GM12872 (cell line): Measurements from ENCODE around the gene ACOX3.

ENCODE experiments used
- TF ChIP-seq, protein P1 (sequence below): IDR thresholded peaks from 3 replicates; pipeline ENCODE4 v1.5.1; 2011; ENCODE audit warnings: low read depth, mild to moderate bottlenecking, low read length, moderate library complexity; ENCODE audit not compliant: insufficient read depth

ACOX3 gene

GRCh38 chr4:8328456-8328855 lies 112.1 kb downstream of the ACOX3 start:
- TF ChIP-seq, protein P1, sequence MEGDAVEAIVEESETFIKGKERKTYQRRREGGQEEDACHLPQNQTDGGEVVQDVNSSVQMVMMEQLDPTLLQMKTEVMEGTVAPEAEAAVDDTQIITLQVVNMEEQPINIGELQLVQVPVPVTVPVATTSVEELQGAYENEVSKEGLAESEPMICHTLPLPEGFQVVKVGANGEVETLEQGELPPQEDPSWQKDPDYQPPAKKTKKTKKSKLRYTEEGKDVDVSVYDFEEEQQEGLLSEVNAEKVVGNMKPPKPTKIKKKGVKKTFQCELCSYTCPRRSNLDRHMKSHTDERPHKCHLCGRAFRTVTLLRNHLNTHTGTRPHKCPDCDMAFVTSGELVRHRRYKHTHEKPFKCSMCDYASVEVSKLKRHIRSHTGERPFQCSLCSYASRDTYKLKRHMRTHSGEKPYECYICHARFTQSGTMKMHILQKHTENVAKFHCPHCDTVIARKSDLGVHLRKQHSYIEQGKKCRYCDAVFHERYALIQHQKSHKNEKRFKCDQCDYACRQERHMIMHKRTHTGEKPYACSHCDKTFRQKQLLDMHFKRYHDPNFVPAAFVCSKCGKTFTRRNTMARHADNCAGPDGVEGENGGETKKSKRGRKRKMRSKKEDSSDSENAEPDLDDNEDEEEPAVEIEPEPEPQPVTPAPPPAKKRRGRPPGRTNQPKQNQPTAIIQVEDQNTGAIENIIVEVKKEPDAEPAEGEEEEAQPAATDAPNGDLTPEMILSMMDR, result no peak

- TF ChIP-seq, protein P1, result no peak
These were observed 114.3 kb downstream of the ACOX3 start for GRCh38 chr4:8326206-8326605.

DNA sequence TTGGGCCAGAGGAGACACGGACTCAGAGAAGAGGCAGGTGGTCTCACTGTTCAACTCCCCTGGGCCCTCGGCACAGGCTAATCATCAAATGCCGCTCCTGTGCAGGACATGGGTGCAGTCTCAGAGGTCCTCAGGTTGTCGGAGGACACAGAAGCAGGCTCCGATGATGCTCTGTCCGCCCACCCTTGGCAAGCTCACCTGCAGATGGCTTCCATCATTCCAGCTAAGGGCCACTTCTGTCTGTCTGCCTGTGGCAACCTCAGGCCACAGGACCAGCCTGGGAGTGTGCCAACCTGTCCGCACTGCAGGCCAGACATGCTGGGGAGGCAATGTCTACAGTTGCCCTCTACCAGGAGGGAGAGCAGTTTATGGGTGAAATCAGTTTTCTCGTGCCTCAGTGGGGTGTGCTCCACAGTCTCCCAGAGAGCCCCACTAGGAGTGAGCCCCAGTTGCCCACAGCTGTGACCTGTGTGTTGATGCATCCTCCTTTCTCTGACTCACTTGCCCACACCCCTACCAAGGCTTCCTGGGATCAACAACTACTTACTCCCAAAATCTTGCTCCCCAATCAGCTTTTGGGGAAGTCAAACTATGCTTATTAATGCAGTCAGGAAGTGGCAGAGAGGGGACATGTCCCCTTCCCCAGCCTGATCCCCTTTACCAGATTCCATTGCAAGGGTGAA lies 115.1 kb downstream of the ACOX3 start:
- TF ChIP-seq, protein P1, result no peak

- TF ChIP-seq, protein P1, result no peak
These were observed 115.8 kb downstream of the ACOX3 start for GRCh38 chr4:8324640-8325239.

- TF ChIP-seq, protein P1, result no peak
These were observed 116.5 kb downstream of the ACOX3 start for GRCh38 chr4:8323947-8324555.

- TF ChIP-seq, protein P1, result no peak
These were observed 117.5 kb downstream of the ACOX3 start for GRCh38 chr4:8322794-8323704.

DNA sequence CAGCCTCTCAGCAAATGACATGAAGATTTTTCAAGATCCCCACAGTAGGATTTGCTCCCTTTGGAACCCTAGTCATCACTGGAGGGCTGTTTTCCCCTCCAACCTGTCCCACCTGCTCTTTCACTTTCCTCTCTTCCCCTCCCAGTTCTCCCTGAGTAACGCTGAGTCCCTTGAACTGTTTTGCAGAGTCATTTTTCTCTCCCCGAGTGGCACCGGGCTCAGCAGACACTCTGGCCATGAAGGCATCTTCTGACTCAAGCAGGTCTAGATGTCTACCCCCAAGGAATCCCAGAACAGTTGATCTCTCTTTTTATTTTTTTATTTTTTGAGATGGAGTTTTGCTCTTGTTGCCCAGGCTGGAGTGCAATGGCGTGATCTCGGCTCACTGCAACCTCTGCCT lies 118.8 kb downstream of the ACOX3 start:
- TF ChIP-seq, protein P1, result no peak
